ENCODE measurements around the gene SLC16A10. TPM values are rescaled to one million over a fixed set of nuclear protein-coding genes. Genes with fewer than 3 reads are reported as not detected.

The SLC16A10 gene
- total RNA-seq, 6 donors from 2014 or later, result 8.7 to 94.4 (median 18.9) TPM

GRCh38 chr6:111239461-111239860 lies 152.2 kb downstream of the SLC16A10 start:
- no peak for ATAC-seq (ENCODE audit: low FRiP score in 2 of 2)
- no peaks in the 10 kb centered on the region for H3K27me3 ChIP-seq
- no peaks in the 10 kb centered on the region for H3K9me3 ChIP-seq
- no peak overlapping the region for H3K4me3 ChIP-seq
- DNase-seq, result no peak
- no peaks in the 10 kb centered on the region for H3K36me3 ChIP-seq
- no peaks in the 10 kb centered on the region for H3K4me1 ChIP-seq
- no peak for TF ChIP-seq POLR2A (IDR thresholded peaks at IDR 0.05)
- TF ChIP-seq POLR2AphosphoS5 (IDR thresholded peaks at IDR 0.05), result no peak
- TF ChIP-seq EP300 (IDR thresholded peaks at IDR 0.05), result no peak
- TF ChIP-seq CTCF (IDR thresholded peaks at IDR 0.05), result no peak
- no peak overlapping the region for H3K27ac ChIP-seq
- WGBS, 2 donors, result 54 to 66% methylated on average over 4 of the region's 4 CpGs

GRCh38 chr6:111242452-111242851 lies 155.1 kb downstream of the SLC16A10 start:
- no peaks in the 10 kb centered on the region for H3K4me1 ChIP-seq
- no peak overlapping the region for H3K27ac ChIP-seq
- no peaks in the 10 kb centered on the region for H3K9me3 ChIP-seq
- no peak overlapping the region for H3K4me3 ChIP-seq
- DNase-seq (no peak), ATAC-seq (ENCODE audit: low FRiP score in 2 of 2) (no peak)
- WGBS, 2 donors, result 71 to 77% methylated on average over 5 of the region's 5 CpGs
- no peaks in the 10 kb centered on the region for H3K27me3 ChIP-seq
- no peaks in the 10 kb centered on the region for H3K36me3 ChIP-seq
- no peak for TF ChIP-seq EP300 (IDR thresholded peaks at IDR 0.05)
- no peak for TF ChIP-seq CTCF (IDR thresholded peaks at IDR 0.05)
- no peak for TF ChIP-seq POLR2AphosphoS5 (IDR thresholded peaks at IDR 0.05)
- no peak for TF ChIP-seq POLR2A (IDR thresholded peaks at IDR 0.05)

GRCh38 chr6:111243095-111243494 lies 155.8 kb downstream of the SLC16A10 start:
- Histone ChIP-seq H3K4me1 (no peaks in the 10 kb centered on the region), H3K4me3 (no peak overlapping the region), H3K36me3 (no peaks in the 10 kb centered on the region), H3K27ac (no peak overlapping the region), H3K9me3 (no peaks in the 10 kb centered on the region), H3K27me3 (no peaks in the 10 kb centered on the region)
- DNase-seq, result no peak
- no peak for ATAC-seq (ENCODE audit: low FRiP score in 2 of 2)
- TF ChIP-seq POLR2A (IDR thresholded peaks at IDR 0.05) (no peak), CTCF (IDR thresholded peaks at IDR 0.05) (no peak), POLR2AphosphoS5 (IDR thresholded peaks at IDR 0.05) (no peak), EP300 (IDR thresholded peaks at IDR 0.05) (no peak)
- WGBS, 2 donors, result 85 to 88% methylated on average over 4 of the region's 4 CpGs

- no peak for TF ChIP-seq POLR2AphosphoS5 (IDR thresholded peaks at IDR 0.05)
- Histone ChIP-seq H3K4me1 (no peaks in the 10 kb centered on the region), H3K9me3 (no peaks in the 10 kb centered on the region), H3K27me3 (no peaks in the 10 kb centered on the region), H3K27ac (no peak overlapping the region), H3K36me3 (no peaks in the 10 kb centered on the region), H3K4me3 (no peak overlapping the region)
- no peak for ATAC-seq (ENCODE audit: low FRiP score in 2 of 2)
- DNase-seq, result no peak
Observed at GRCh38 chr6:111248789-111249188, 161.5 kb downstream of the SLC16A10 start.

- no peaks in the 10 kb centered on the region for H3K9me3 ChIP-seq
- H3K4me3 ChIP-seq, result no peak overlapping the region
- H3K4me1 ChIP-seq, result no peaks in the 10 kb centered on the region
- H3K27ac ChIP-seq, result no peak overlapping the region
- DNase-seq (no peak), ATAC-seq (ENCODE audit: low FRiP score in 2 of 2) (no peak)
- no peaks in the 10 kb centered on the region for H3K36me3 ChIP-seq
- TF ChIP-seq POLR2A (IDR thresholded peaks at IDR 0.05) (no peak), EP300 (IDR thresholded peaks at IDR 0.05) (no peak)
- 48 to 56% methylated on average over 4 of the region's 4 CpGs for WGBS, 2 donors
- H3K27me3 ChIP-seq, result no peaks in the 10 kb centered on the region
Observed at GRCh38 chr6:111250791-111251354, 163.6 kb downstream of the SLC16A10 start.

- Histone ChIP-seq H3K27me3 (no peaks in the 10 kb centered on the region), H3K27ac (no peak overlapping the region), H3K4me1 (peaks cover 0 to 3% (median 0%) of the 10 kb centered on the region in 4 donors), H3K9me3 (no peaks in the 10 kb centered on the region), H3K4me3 (no peak overlapping the region), H3K36me3 (no peaks in the 10 kb centered on the region)
- ATAC-seq (ENCODE audit: low FRiP score in 2 of 2) (no peak), DNase-seq (no peak)
- TF ChIP-seq CTCF (IDR thresholded peaks at IDR 0.05), result no peak
- TF ChIP-seq EP300 (IDR thresholded peaks at IDR 0.05), result no peak
- TF ChIP-seq POLR2AphosphoS5 (IDR thresholded peaks at IDR 0.05), result no peak
- no peak for TF ChIP-seq POLR2A (IDR thresholded peaks at IDR 0.05)
- 83 to 90% methylated on average over 3 of the region's 3 CpGs for WGBS, 2 donors
Observed at GRCh38 chr6:111252726-111253125, 165.4 kb downstream of the SLC16A10 start.

All from upper lobe of left lung (tissue), 6 donors.